Measurements from ENCODE around the gene ABHD17A. TPM values are rescaled to one million over a fixed set of nuclear protein-coding genes. Genes with fewer than 3 reads are reported as not detected.
"Not testable (repeated sequence)": the region's sequence is repeated elsewhere in the genome, so short reads cannot be mapped to it uniquely, and the experiment has no call there.

Gene ABHD17A
- total and polyA plus RNA-seq, 4 donors, result 53.5 to 141 (median 122) TPM

GRCh38 chr19:1876496-1877279, 8.6 kb downstream of the ABHD17A start:
- H3K9me3 ChIP-seq (ENCODE audit: control insufficient read depth, insufficient read depth, low read length); H3K27me3 ChIP-seq (ENCODE audit: control insufficient read depth, insufficient read depth, low read length): not testable (repeated sequence)
- DNase-seq (ENCODE audit: low read depth in 4 of 6, low spot score in 6 of 6), result peak in 1 of 6 donors; percentile 26
- Histone ChIP-seq H3K27ac (ENCODE audit: low read depth, low read length) (peak overlapping the region; percentile 83), H3K4me3 (ENCODE audit: low read depth, low read length) (peak overlapping the region; percentile 75), H3K36me3 (ENCODE audit: control insufficient read depth, insufficient read depth, low read length) (peaks cover 53% of the 10 kb centered on the region), H3K4me1 (ENCODE audit: control insufficient read depth, insufficient read depth, low read length) (peaks cover 49% of the 10 kb centered on the region)
- WGBS (ENCODE audit: insufficient coverage), result 8% methylated on average over 29 of the region's 53 CpGs

DNA sequence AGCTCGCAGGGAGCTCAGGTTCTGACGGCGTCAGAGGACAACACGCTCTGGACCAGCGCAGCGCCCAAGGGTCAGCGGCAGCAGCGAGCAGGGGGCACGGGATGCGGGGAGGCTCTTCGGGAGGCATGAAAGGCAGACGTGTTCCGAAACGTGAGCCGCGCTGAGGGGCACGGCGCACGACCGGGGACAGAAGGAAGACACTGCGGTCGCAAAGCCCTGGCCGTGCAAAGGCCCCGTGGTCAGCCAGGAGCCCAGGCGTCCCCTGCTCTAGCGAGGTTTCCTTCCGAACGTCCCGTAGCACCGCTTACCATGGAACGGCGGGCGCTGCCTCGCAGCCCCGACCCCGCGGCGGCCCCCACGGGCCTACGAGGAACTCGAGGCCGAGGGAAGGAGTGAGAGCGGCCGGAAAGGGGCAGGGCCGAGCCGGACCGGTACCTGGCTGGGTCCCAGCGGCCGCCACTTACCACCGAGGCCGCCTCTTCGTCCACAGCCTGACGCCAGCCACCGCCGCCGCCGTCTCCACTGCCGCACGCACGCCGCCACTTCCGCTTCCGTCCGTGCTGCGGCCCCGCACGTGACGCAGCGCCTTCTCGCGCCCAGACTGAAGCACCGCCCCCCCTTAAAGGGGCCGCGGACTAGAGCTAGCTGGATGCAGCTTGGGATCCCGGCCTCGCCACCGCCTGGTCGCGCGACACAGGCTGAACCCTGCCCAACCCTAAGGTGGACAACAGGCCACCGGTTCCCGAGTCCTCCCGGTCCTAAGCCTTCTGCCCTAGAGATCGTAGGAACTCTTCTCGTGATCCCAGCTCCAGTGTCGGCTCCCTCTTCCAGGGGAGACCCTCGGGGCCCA, 9.4 kb downstream of the ABHD17A start:
- Histone ChIP-seq H3K27ac (ENCODE audit: low read depth, low read length) (peak overlapping the region; percentile 83), H3K9me3 (ENCODE audit: control insufficient read depth, insufficient read depth, low read length) (no peaks in the 10 kb centered on the region), H3K36me3 (ENCODE audit: control insufficient read depth, insufficient read depth, low read length) (peaks cover 56% of the 10 kb centered on the region), H3K27me3 (ENCODE audit: control insufficient read depth, insufficient read depth, low read length) (no peaks in the 10 kb centered on the region), H3K4me3 (ENCODE audit: low read depth, low read length) (peak overlapping the region; percentile 75), H3K4me1 (ENCODE audit: control insufficient read depth, insufficient read depth, low read length) (peaks cover 45% of the 10 kb centered on the region)
- WGBS (ENCODE audit: insufficient coverage), result under 1% methylated on average over 87 of the region's 87 CpGs
- DNase-seq (ENCODE audit: low read depth in 4 of 6, low spot score in 6 of 6), result peak; percentile 81 to 97 (median 88)

- H3K27ac ChIP-seq (ENCODE audit: low read depth, low read length), result peak overlapping the region; percentile 71
- peaks cover 56% of the 10 kb centered on the region for H3K36me3 ChIP-seq (ENCODE audit: control insufficient read depth, insufficient read depth, low read length)
- peaks cover 39% of the 10 kb centered on the region for H3K4me1 ChIP-seq (ENCODE audit: control insufficient read depth, insufficient read depth, low read length)
- not testable (repeated sequence) for DNase-seq (ENCODE audit: low read depth in 4 of 6, low spot score in 6 of 6); H3K9me3 ChIP-seq (ENCODE audit: control insufficient read depth, insufficient read depth, low read length); H3K27me3 ChIP-seq (ENCODE audit: control insufficient read depth, insufficient read depth, low read length)
- under 1% methylated on average over 10 of the region's 11 CpGs for WGBS (ENCODE audit: insufficient coverage)
- H3K4me3 ChIP-seq (ENCODE audit: low read depth, low read length), result peak overlapping the region; percentile 75
These were observed 10.0 kb downstream of the ABHD17A start for GRCh38 chr19:1875265-1875645.

DNA sequence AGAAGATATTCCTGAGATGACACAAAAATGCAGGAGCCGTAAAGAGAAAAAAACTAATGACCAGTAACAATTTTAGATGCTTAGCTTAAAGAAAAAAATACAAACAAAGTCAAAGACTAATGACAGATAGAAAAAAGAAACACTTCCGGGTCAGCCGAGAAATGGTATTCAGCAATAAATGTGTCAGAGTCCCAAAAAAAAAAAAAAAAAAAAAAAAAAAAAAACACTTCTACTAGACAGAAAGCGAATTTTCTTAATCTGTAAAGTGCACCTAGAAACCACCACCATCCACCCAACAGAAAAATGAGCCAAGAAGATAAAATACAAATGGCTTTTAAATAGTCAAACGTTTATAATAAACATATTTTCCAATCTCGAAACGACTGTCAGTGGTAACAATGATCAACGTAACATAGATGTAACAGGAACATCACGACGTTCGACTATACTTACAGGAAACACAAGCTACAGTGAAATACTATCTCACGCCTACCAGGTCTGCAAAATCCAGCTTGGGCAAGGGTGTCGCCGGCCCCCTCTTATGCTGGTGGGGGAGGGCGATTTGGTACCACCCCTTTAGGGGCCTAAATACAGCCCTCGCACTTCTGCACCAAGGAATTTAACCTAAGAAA, 10.6 kb downstream of the ABHD17A start:
- Histone ChIP-seq H3K27ac (ENCODE audit: low read depth, low read length) (no peak overlapping the region), H3K36me3 (ENCODE audit: control insufficient read depth, insufficient read depth, low read length) (peaks cover 53% of the 10 kb centered on the region), H3K4me1 (ENCODE audit: control insufficient read depth, insufficient read depth, low read length) (peaks cover 35% of the 10 kb centered on the region), H3K4me3 (ENCODE audit: low read depth, low read length) (peak overlapping the region; percentile 75), H3K27me3 (ENCODE audit: control insufficient read depth, insufficient read depth, low read length) (no peaks in the 10 kb centered on the region), H3K9me3 (ENCODE audit: control insufficient read depth, insufficient read depth, low read length) (no peaks in the 10 kb centered on the region)
- no peak for DNase-seq (ENCODE audit: low read depth in 4 of 6, low spot score in 6 of 6)
- 49% methylated on average over 6 of the region's 16 CpGs for WGBS (ENCODE audit: insufficient coverage)

- H3K9me3 ChIP-seq (ENCODE audit: control insufficient read depth, insufficient read depth, low read length), result no peaks in the 10 kb centered on the region
- WGBS (ENCODE audit: insufficient coverage), result 72% methylated on average over 24 of the region's 29 CpGs
- no peaks in the 10 kb centered on the region for H3K27me3 ChIP-seq (ENCODE audit: control insufficient read depth, insufficient read depth, low read length)
- peaks cover 48% of the 10 kb centered on the region for H3K36me3 ChIP-seq (ENCODE audit: control insufficient read depth, insufficient read depth, low read length)
- DNase-seq (ENCODE audit: low read depth in 4 of 6, low spot score in 6 of 6), result no peak
- peak overlapping the region; percentile 33 for H3K27ac ChIP-seq (ENCODE audit: low read depth, low read length)
- H3K4me3 ChIP-seq (ENCODE audit: low read depth, low read length), result no peak overlapping the region
- peaks cover 35% of the 10 kb centered on the region for H3K4me1 ChIP-seq (ENCODE audit: control insufficient read depth, insufficient read depth, low read length)
These were observed 11.5 kb downstream of the ABHD17A start for GRCh38 chr19:1873524-1874473.

DNA sequence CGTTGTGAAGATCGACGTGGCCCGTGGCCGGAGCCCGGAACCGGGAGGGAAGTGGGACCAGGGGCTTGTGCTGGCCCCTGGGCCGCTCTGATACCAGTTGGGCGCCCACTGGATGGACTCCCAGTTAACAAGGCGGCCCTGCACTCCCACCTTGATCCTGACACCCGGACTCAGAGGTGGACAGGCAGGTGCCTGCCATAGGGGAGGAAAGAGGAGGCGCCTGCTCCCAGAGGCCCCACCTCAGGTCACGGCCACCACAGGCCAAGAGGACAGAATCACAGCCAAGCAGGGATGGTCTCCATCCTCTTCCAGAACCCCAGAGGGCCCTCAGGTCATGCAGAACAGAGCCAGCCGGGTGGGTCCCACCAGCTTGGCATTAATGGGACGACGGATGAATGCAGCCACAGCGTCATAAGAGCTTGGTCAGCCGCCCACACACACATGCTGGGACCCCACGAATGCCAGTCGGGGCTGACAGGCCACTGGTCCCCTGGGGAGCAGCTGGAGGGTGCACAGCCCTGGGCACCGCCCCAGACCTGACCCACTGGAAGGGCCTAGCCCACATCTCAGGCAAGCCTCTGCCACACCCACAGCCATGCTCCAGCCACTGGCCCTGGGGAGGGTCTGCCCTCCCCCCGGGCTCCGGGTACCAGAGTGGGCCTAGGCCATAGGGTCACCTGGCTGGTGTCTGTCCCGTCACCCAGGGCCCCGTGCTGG, 12.3 kb downstream of the ABHD17A start:
- Histone ChIP-seq H3K4me3 (ENCODE audit: low read depth, low read length) (no peak overlapping the region), H3K36me3 (ENCODE audit: control insufficient read depth, insufficient read depth, low read length) (peaks cover 45% of the 10 kb centered on the region), H3K4me1 (ENCODE audit: control insufficient read depth, insufficient read depth, low read length) (peaks cover 35% of the 10 kb centered on the region), H3K27me3 (ENCODE audit: control insufficient read depth, insufficient read depth, low read length) (no peaks in the 10 kb centered on the region), H3K9me3 (ENCODE audit: control insufficient read depth, insufficient read depth, low read length) (no peaks in the 10 kb centered on the region), H3K27ac (ENCODE audit: low read depth, low read length) (peak overlapping the region; percentile 33)
- no peak for DNase-seq (ENCODE audit: low read depth in 4 of 6, low spot score in 6 of 6)
- 88% methylated on average over 22 of the region's 25 CpGs for WGBS (ENCODE audit: insufficient coverage)

- H3K4me1 ChIP-seq (ENCODE audit: control insufficient read depth, insufficient read depth, low read length), result peaks cover 33% of the 10 kb centered on the region
- peaks cover 42% of the 10 kb centered on the region for H3K36me3 ChIP-seq (ENCODE audit: control insufficient read depth, insufficient read depth, low read length)
- DNase-seq (ENCODE audit: low read depth in 4 of 6, low spot score in 6 of 6), result no peak
- no peaks in the 10 kb centered on the region for H3K27me3 ChIP-seq (ENCODE audit: control insufficient read depth, insufficient read depth, low read length)
- H3K27ac ChIP-seq (ENCODE audit: low read depth, low read length), result no peak overlapping the region
- H3K9me3 ChIP-seq (ENCODE audit: control insufficient read depth, insufficient read depth, low read length), result no peaks in the 10 kb centered on the region
- H3K4me3 ChIP-seq (ENCODE audit: low read depth, low read length), result no peak overlapping the region
- 89% methylated on average over 9 of the region's 13 CpGs for WGBS (ENCODE audit: insufficient coverage)
These were observed 13.7 kb downstream of the ABHD17A start for GRCh38 chr19:1871630-1872029.

- Histone ChIP-seq H3K9me3 (ENCODE audit: control insufficient read depth, insufficient read depth, low read length) (no peaks in the 10 kb centered on the region), H3K4me1 (ENCODE audit: control insufficient read depth, insufficient read depth, low read length) (peaks cover 28% of the 10 kb centered on the region), H3K27ac (ENCODE audit: low read depth, low read length) (no peak overlapping the region), H3K4me3 (ENCODE audit: low read depth, low read length) (no peak overlapping the region), H3K36me3 (ENCODE audit: control insufficient read depth, insufficient read depth, low read length) (peaks cover 38% of the 10 kb centered on the region), H3K27me3 (ENCODE audit: control insufficient read depth, insufficient read depth, low read length) (no peaks in the 10 kb centered on the region)
- no peak for DNase-seq (ENCODE audit: low read depth in 4 of 6, low spot score in 6 of 6)
- 95% methylated on average over 8 of the region's 15 CpGs for WGBS (ENCODE audit: insufficient coverage)
These were observed 14.1 kb downstream of the ABHD17A start for GRCh38 chr19:1871140-1871597.

Measured in spinal cord (tissue), 10 donors.